NCI-H460 (cell line): Measurements from ENCODE around the gene LPAR1. TPM values are rescaled to one million over a fixed set of nuclear protein-coding genes. Genes with fewer than 3 reads are reported as not detected.
"Not testable (repeated sequence)": the region's sequence is repeated elsewhere in the genome, so short reads cannot be mapped to it uniquely, and the experiment has no call there.

ENCODE experiments used
- DNase-seq: peaks from one replicate; pipeline ENCODE4 v3.0.0-alpha.2; 2016; ENCODE audit warnings: low read depth; ENCODE audit errors: extremely low read depth
- polyA plus RNA-seq: library from polyadenylated mRNA; depleted of rRNA; stranded (reverse); fragments of >200 nt; gene quantifications from 2 replicates; pipeline ENCODE4 v1.2.3, GENCODE V29; 2014; cell fraction: nucleus; rRNA removed
- total RNA-seq: library from RNA; depleted of rRNA; stranded (reverse); fragments of >200 nt; shearing (Covaris generic); gene quantifications from 2 replicates; pipeline ENCODE4 v1.2.3, GENCODE V29; 2014; rRNA removed

Gene LPAR1
- total RNA-seq = 1.2 and 1.3 TPM in 2 replicates
- 0.11 and 0.31 TPM in 2 replicates for polyA plus RNA-seq

- no peak for DNase-seq
Observed at GRCh38 chr9:111038331-111039230, at the start of gene LPAR1. Gene LPAR1, minus strand, starts transcription at chr9:111038470. Its CDS starts 66,353 bp downstream, at chr9:110972117.

DNA sequence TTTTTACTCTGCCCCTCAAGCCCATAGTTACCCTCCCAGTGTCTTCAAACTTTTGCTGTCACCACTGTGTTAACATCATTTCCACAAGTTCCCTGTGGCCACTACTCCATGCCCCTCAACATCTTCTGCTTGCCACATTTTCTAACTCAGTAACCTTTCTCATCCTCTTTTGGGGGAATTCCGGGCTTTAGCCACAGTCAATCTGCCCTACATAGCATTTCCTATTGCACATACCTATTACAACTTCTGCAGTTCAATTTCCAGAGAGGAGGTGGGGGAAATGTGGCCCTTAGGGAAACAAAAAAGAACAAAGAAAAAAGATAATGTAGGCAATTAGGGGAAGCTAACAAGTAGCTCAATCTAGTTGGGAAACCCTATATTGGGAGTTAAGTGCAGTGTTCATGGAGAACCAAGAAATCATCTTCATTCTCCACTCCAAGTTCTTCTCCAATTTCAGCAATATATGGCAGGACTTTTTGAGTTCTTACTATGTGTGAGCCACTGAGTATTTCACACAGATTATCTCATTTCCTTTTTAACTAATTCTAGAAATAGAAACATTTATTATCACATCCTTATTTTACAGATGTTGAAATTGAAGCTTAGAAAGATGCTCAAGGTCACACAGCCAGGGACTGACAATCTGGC is 40.2 kb upstream of the LPAR1 start:
- DNase-seq = no peak

GRCh38 chr9:111076519-111076918 is 38.2 kb upstream of the LPAR1 start:
- no peak for DNase-seq

DNA sequence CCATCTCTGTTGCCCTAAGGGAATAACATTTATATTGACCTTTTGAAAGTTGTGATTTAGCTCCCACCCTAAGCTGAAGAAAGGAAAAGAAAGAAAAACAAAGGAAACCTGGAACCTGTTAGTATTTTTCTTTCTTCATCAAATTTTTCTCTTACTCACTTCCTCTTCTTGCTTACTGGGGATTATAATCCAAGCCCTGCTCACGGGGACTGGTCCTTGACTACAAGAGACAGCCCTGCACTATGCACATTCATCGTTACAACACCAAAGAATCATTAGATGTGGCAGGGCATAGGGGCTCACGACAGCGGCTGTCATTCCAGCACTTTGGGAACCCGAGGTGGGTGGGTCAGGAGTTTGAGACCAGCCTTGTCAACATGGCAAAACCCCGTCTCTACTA is 37.8 kb upstream of the LPAR1 start:
- DNase-seq = no peak

GRCh38 chr9:111074395-111074794 is 36.1 kb upstream of the LPAR1 start:
- DNase-seq = no peak

DNA sequence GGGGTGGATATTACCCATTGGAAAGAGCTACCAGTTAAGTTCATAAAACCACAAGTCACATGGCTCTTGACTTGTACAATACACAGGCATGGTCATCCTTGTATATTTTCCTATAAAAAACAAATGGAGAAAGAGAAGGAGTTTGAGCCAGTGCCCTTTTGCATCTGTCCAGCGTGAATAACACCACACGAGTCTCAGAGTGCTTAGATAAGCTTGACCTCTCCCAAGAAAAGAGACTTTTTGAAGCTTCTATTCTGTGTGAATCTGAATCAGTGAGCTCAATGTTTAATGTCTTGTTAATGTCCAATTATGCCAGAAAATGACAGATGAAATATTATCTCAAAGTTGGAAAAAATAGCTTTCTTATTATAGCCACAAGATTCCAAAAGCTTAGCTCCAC is 30.9 kb upstream of the LPAR1 start:
- DNase-seq = no peak

DNA sequence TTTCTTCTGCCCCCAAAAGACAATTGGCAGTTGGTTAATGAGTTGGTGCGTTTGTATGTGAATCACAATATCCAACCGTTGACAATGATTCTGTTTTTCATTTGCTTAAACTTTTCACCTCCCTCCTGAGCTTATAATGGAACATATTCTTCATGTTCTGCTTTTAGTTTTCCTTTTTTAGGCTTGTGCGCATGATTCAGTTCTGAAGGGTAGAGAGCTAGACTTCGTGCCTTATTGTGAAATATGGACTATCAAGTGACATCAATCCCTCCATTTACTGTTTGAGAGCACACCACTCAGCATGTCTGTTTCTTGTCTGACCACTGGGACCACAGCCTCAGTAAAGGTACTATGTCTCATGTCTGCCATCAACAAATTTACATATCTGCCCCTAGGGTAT is 30.5 kb upstream of the LPAR1 start:
- no peak for DNase-seq

DNA sequence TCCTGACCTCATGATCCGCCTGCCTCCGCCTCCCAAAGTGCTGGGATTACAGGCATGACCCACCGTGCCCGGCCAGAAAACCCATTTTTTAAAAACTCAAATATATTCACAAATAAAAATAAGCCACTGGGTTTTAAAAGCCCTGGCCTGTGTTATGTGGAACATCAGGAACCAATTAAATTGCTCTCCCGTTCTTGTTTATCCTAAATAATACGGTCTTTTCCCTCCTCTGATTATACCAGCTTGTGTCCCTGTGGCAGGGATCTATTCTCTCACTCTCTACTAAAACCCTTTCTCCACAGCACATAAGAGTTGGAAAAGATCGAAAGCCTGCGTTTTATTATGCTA is 30.1 kb upstream of the LPAR1 start:
- DNase-seq = no peak

DNA sequence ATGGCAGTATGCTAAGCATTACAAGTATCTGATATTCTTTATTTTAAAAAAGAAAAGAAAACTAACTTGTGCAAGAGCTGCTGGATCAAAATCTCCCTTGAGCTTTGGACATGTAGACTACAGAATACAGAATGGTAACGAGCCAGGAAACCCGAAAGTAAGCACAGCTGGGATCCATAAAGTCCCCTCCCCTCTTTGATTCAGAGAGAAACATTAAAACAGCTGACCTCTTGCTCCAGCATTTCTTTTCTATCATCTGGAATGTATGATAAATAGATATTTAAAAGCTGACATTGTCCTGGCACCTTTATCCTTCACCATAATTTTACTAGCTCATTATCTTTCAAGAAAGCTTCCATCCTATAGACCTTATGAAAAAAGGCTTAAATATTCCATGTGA is 28.2 kb upstream of the LPAR1 start:
- DNase-seq = no peak

GRCh38 chr9:111065414-111065813 is 27.1 kb upstream of the LPAR1 start:
- DNase-seq = no peak

GRCh38 chr9:111064160-111064837 is 26.0 kb upstream of the LPAR1 start:
- no peak for DNase-seq

DNA sequence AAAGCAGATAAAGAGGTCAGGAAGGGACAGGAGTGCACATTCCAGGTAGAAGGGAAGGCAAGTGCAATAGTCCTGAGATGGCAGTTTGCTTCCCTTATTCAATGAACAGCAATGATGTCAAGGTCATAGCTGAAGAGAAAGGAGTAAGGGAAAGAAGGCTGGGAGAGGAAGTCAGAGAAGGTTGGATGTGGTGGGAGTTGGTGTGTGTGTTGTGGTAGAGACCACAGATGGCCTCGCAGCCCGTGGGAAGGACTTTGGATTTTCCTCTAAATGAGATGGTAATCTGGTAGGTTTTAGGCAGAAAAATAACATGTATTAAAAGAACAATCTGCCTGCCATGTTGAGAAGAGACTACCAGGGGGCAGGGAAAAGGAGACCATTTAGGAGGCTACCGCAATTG is 25.1 kb upstream of the LPAR1 start:
- no peak for DNase-seq

GRCh38 chr9:111058166-111058565 is 19.9 kb upstream of the LPAR1 start:
- no peak for DNase-seq

GRCh38 chr9:111056538-111056937 is 18.3 kb upstream of the LPAR1 start:
- no peak for DNase-seq

GRCh38 chr9:111052791-111053190 is 14.5 kb upstream of the LPAR1 start:
- DNase-seq = no peak

DNA sequence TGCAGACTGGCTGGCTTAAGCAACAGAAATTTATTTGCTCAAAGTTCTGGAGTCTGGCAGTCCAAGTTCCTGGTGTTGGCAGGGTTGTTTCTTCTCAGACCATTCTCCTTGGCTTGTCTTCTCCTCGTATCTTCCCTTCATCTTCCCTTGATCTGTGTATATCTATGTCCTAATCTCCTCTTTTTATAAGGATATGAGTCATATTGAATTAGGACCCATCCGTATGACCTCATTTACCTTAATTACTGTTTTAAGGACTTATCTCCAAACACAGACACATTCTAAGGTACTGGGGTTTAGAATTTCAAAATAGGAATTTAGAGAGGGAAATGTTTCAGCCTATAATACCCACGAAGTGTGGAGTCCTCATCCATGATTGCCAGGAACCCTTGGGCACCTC is 13.1 kb upstream of the LPAR1 start:
- no peak for DNase-seq

DNA sequence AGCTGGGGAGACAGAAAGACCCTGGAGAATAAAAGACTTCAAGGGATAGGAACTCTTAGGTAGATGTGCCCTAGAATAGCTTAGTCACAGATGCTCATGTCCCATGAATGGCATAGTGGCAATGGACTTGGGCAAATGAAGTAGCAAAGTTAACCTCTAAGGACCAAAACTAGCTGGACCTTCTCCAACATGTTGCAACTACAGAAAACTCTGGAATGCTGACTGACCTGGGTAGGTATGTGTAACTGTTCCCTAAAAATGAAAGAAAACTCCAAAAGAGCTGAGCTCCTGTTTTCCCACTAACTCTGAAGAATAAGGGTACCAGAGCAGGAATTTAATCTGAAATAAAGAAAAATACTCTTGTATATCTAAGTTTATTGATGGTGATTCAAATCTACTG is 12.5 kb upstream of the LPAR1 start:
- no peak for DNase-seq

DNA sequence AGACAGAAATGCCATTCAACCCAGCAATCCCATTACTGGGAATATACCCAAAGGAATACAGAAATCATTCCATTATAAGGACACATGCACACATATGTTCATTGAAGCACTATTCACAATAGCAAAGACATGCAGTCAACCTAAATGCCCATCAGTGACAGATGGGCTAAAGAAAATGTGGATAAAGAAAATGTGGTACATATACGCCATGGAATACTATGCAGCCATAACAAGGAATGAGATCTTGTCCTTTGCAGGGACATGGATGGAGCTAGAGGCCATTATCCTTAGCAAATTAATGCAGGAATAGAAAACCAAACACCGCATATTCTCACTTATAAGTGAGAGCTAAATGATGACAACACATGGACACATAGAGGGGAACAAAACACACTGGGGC is 9.0 kb upstream of the LPAR1 start:
- not testable (repeated sequence) for DNase-seq

GRCh38 chr9:111041902-111042301 is 3.6 kb upstream of the LPAR1 start:
- DNase-seq = no peak

DNA sequence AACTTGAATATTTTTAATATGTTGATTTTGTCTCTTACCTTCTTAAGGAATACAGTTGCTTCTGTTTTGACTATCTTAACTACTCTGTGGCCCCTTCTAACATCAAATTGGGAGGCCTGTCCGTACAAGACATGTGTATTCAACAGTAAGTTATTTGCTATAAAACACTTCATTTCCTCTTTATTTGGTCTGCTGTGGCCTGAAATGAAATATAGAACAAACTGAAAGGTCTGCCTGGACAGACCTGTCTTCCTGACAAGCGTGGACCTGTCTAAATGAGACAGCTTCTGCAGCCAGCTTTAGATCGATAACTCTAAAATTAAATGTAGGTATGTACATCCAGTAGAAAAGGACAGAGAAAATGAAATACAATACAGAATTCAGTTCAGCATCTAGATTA is 2.2 kb upstream of the LPAR1 start:
- DNase-seq = no peak

GRCh38 chr9:111039231-111039906 is 1.1 kb upstream of the LPAR1 start:
- no peak for DNase-seq
